MV-4-11 (cell line): Measurements from ENCODE around the gene PDLIM5.
"Not testable (repeated sequence)": the region's sequence is repeated elsewhere in the genome, so short reads cannot be mapped to it uniquely, and the experiment has no call there.

Experiments used
- DNase-seq: peaks from one replicate; lab custom pipeline; 2025; lab: John Stamatoyannopoulos, UW

The PDLIM5 gene

DNA sequence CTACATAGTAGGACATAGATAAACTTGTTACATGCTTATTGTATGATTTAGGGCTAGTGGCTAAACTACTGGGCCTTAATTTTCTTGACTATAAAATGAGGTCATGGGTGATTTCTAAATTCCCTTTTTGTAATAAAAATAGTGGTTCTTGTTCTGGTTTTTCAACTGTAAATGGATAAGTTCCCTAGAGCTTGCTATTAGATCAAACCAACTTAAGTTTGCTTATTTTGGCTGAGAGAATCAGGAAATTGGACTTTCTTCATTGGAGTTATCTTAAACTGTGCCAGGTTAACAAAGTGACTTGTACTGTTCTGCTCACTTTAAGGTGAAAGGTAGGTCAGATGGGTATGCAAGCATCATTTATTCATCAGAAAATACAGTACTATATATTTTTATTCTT is 78.3 kb downstream of the PDLIM5 start:
- no peak for DNase-seq

DNA sequence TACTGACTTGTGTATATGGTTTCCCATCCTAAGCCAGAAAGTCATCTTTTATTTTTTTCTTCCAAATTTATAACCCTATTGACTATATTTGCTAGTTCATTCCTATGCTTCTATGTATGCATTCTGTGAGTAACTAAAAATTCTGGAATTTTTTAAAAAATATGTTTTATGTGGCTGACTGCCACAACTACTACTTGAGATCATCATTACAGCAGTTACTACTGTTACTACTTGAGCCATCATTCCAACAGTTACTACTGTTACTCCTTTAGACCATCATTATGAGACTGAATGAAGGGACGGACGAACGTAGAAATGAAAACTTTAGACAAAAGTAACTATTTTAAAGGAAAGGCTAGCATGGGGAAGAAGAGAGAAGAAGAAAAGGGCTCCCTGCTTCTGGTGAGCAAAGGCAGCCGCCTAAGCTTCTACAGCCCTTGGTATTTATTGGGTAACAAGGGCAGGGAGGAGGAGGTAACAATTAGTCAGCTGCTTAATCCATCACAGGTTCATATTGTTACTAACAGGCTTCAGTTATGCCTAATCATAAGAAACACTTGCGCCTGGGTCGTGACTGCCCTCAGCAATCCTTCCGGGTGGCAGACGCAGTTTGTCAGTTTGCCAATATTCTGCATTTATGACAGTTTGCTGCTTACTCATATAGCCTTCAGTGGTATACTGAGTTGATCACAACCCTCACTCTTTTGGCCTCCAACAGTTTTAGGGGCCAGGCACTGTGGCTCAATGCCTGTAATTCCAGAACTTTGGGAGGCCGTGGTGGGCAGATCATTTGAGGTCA is 80.4 kb downstream of the PDLIM5 start:
- DNase-seq = peak; percentile 34

DNA sequence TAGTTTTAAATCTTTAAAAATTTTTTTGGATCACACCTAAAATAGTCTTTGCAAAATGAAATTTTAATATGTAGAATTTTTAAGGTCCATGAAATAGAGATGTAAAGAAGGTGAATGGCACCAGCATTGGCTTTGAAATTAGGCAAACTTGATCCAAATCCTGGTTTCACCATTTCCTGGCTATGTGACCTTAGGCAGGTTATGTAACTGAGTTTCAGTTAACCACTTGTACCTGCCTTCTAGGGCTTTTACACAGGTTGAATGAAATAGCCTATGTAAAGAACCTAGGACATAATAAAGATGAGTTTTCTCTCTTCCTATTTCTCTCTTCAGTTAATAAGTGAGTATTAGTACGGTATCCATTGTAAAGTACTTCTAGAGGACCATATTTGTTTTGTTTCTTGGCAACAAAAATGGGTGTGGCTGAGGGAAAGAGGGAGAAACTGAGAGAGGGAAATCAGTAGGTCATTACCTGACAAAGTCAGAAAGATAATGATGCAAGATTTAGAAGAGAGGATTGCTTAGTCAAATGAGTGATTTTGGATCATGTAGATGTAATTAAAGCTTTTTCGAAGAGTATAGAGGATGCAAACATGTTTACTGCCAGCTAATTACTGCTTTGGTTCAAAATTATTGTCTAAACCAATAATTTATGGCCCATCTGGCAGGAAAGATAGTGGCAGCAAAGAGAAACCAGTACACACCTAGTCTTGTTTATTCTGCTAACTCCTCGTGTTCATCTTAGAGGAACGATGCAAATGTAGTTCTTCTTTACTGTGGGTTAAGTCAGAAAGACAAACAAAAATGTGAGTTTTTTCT is 81.9 kb downstream of the PDLIM5 start:
- DNase-seq = no peak

- DNase-seq = peak; percentile 90
Observed at GRCh38 chr4:94534401-94535312, 82.9 kb downstream of the PDLIM5 start.

- no peak for DNase-seq
Observed at GRCh38 chr4:94536049-94536448, 84.3 kb downstream of the PDLIM5 start.

- DNase-seq = no peak
Observed at GRCh38 chr4:94536649-94537469, 85.1 kb downstream of the PDLIM5 start.

DNA sequence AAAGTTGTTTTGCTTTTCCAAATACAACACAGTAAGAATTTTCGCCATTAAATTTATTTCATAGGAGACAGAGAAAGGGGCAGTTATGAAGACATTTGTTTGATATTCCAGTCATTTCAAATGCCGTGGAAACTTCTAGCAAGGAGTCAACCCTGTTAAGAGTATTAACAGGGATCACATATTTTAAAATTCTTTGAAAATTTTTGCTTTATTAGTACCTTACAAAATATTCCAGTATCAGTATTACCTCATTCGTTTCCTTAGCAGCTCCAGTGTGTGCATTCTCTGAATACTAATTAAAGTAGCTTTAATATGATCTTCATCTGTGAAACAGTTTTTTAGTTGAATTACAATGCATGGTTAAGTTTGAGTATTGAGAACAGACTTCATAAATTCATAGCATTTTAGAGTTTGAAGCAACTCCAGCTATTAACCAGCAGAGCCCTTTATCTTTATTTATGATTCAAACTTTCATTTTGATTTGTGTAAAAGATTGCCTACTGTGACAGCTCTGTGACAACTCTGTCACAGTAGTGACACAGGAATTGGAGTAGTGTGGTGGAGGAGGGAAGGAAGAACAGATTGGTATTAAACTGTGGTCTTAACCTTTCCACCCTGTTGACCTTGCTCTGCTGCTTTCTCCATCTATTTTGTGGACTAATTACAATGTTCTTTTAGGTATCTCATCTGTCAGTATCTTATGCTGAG is 86.3 kb downstream of the PDLIM5 start:
- no peak for DNase-seq

DNA sequence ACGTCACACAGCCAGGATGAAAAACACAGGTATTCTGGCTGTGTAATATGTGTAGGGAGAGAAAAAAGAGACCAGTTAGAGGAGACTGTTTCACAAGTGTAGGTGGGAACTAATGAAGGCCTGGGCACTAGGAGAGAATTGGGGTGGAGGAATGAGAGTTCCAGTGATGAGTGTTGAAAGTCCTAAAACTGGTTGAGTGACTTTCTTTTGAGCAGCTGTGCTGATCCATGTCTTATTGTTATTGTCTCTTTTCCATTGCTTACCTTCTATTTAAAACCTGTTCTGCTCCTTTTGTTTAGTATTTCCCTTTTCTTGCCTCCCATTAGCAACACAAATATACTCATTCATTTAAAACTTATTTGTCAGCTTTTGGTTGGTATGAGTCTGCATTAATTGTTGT is 88.7 kb downstream of the PDLIM5 start:
- no peak for DNase-seq

- no peak for DNase-seq
Observed at GRCh38 chr4:94544811-94545210, 93.1 kb downstream of the PDLIM5 start.

- DNase-seq = no peak
Observed at GRCh38 chr4:94545296-94545695, 93.6 kb downstream of the PDLIM5 start.

- no peak for DNase-seq
Observed at GRCh38 chr4:94546949-94547348, 95.2 kb downstream of the PDLIM5 start.

DNA sequence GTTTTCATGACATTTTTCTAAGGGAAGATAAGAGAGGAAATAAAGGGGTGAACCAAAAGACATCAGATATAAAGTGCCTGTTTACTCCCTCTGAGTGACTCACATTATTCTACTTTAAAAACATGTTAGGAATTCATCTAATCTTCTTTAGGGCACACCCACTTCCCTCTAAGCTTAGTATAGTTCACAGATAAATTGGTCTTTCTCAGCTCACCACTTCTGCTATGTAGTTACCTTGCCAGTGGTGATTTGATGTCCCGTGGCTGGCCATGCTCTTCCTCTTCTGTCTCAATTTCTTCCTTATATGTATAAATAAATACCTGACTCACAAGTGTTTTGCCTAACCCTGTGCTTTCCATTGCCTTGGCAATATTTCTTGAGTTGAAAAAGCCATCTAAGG is 96.8 kb downstream of the PDLIM5 start:
- peak; percentile 71 for DNase-seq

DNA sequence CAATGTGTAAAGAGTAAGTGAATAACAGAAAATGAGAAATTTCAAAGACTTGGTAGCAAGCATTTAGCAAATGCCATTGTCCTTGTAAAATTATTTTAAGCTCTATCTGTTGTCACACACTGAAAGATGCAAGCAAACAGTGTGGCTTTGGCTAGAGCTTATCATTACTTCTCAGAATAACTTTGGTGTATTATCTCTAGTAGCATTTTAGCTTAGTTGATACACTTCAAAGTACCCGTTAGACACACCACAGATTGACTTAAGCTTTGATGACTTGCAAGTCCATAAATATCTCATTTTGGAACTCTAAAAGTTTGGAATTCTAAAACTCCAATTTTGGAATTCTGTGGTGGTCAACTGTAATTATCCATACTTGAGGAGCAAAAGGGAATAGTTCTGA is 98.6 kb downstream of the PDLIM5 start:
- no peak for DNase-seq

DNA sequence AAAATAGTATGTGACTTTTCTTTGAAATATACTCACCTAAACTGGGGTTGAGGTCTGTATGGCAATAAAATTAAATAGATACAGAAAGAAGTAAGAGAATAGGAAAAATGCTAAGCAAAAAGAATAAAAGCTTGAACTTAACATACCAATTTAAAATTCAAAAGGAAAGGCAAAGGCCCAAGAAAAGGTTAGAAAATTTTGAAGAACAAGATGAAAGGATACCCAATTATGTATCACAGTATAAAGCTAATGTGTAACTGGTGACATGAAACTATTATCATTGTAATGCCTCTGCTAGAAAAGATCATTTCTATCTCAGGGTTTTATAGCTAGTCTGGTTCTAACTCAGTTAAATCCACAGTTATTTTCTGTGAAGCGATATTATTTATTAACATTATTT is 99.1 kb downstream of the PDLIM5 start:
- no peak for DNase-seq

- DNase-seq = no peak
Observed at GRCh38 chr4:94551643-94552564, 100.2 kb downstream of the PDLIM5 start.

GRCh38 chr4:94556047-94556446 is 104.3 kb downstream of the PDLIM5 start:
- not testable (repeated sequence) for DNase-seq

GRCh38 chr4:94557632-94558031 is 105.9 kb downstream of the PDLIM5 start:
- not testable (repeated sequence) for DNase-seq

DNA sequence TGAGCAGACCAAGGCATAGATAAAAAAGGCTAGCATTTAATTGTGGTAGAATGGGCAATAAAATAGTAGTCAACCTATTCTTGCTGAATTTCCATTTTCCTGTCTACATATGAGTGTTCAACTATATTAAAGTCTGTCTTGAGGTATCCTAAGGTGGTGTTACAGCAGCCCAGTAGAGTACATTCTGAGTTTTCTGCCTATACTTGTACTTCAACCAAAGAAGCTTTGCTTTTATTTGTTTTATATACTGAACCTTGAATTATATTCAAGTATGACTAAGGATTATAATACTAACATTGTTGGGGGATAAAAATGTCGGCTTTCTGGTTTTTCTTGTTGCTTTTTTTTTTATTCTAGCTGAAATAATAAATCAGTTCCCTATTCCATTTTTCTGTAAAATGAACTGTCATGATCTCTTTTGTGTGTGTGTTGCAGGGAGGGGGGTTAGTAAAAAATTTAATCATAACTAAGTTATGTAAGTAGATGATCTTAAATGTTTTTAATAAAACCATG is 106.7 kb downstream of the PDLIM5 start:
- DNase-seq = no peak

DNA sequence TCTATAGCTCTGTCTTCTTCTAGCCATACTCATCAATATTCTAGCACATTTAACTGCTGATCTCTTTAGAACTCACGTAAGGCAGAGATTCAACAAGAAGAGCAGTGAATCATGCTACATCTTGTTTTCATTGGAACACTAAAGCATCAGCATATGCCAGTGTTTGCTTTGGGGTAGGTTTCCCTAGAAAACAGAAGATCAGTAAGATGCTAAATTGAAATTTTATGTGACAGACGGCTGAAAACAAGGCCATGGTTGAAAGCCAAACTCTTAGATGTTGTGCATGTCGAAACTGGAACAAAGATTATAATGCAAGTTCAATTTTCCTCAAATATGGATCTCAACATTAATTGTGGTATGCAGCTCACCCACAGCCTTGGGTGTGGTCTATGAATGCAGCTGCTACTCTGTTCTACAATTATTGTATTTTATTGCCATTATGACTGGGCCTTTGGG is 107.6 kb downstream of the PDLIM5 start:
- DNase-seq = no peak
